ENCODE data around the gene ITPR1.

Gene ITPR1

GRCh38 chr3:4475804-4476203 is 17.3 kb upstream of the ITPR1 start:
- Histone ChIP-seq H3K27ac (no peak overlapping the region), H3K4me3 (no peak overlapping the region)

DNA sequence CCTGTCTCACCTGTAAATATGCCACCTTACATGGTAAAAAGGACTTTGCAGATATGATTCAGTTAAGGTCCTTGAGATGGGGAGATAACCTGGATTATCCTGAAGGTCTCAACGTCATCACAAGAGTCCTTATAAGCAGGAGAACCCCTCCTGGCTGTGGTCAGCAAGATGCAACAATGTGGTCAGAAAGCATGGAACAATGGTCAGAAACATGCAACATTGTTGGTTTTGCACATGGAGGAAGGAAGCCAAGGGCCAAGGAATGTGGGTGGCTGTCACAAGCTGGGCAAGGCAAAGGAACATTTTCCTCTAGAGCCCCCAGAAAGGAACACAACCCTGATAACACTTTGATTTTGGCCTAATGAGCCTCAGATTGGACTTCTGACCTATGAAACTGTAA is 16.7 kb upstream of the ITPR1 start:
- H3K4me3 ChIP-seq: no peak overlapping the region
- no peak overlapping the region for H3K27ac ChIP-seq

- Histone ChIP-seq H3K27ac (peak overlapping the region in 1 of 21 experiments; percentile 31), H3K4me3 (no peak overlapping the region)
Measured at GRCh38 chr3:4478261-4478660, 14.9 kb upstream of the ITPR1 start.

GRCh38 chr3:4491855-4492207 is 1.3 kb upstream of the ITPR1 start:
- peak overlapping the region in 5 of 7 experiments; percentile 70 to 85 (median 72) for H3K4me3 ChIP-seq
- peak overlapping the region in 1 of 21 experiments; percentile 69 for H3K27ac ChIP-seq

DNA sequence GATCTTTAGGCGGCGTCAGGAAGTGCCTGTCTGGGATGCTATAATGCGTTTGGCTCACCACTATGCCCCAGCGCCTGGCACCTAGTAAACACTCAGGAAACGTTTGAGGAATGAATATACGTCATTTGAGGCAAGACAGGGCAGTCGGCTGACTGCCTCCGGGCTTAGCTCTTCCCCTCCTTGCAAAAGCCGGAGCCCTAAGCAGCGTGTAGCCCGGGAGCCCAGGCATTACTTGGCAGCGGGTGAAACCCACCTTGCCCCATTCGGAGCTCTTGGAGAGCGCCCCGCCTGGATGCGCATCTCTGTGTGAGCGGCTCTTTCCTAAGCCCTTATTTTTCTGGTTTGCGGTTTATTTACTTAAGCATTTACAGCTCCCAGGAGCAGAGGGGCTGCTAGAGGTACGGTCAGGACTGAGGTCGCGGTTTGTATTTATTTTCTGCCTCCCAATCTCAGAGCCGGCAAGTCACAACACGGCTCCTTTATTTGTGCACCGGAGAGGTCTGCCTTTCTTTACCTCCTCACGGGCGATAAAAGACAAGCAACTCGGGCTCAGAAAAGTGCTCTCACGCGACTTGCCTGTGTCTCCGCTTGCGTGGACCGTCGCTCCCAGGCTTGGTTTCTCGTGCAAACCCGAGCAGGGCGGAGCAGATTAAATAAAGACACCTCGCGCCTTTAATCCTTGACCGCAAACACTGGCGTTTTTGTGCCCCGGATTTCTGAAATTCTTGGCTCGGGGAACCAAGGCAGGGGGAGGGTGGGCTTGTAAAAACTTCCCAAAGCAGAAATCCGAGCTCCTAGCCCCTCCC is 737 bp upstream of the ITPR1 start:
- Histone ChIP-seq H3K27ac (peak overlapping the region in 20 of 21 experiments; percentile 31 to 87 (median 80)), H3K4me3 (peak overlapping the region; percentile 65 to 85 (median 72))

DNA sequence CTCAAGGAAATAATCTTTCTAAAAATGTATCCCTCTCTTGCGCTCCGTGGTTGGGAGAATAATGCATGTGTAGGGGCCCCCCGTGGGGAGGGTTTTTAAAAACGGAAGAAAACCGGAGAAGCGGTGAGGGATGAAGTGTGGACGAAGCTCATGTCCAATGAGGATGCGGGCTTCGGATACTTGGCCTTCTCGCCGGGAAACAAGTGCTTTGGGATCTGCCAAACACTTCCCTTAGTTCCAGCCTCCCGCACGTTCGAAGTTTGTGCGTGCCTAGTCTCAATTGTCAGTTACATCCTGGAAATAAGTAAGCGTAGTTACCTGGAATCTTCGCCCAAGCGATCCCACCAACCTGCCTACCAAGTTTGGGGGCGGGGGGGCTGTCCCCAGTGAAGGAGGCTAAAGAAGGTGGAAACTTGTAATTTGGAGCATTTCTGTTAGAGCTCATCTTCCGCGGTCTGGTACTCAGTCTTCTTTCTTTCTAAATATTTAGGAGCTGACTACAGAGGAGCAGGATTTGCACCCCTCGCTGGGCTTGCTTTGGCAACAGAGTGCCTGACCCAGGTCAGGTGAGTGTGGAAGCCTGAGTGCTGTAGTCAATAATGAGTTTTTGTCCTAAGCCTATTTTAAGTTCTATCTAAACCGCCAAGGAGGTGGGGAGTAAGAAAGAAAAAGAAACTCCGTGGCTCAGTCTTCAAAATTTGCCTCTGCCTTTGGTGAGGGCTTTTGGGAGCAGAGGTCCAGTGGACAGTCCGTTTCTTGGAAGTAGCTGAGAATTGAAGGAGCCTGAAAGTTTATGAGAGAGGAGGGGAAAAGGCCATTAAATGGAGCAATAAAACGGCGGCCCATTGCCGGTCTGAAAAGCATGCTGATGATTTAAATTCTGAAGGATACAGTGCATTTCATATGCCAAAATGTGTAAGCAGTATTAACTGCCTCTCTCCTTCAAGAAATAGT is 1.1 kb downstream of the ITPR1 start:
- Histone ChIP-seq H3K4me3 (peak overlapping the region; percentile 65 to 85 (median 72)), H3K27ac (peak overlapping the region in 14 of 21 experiments; percentile 6 to 87 (median 40))

- H3K27ac ChIP-seq: peak overlapping the region in 11 of 21 experiments; percentile 22 to 87 (median 34)
Measured at GRCh38 chr3:4494895-4495264, 1.7 kb downstream of the ITPR1 start.

GRCh38 chr3:4495294-4496086 is 2.3 kb downstream of the ITPR1 start:
- Histone ChIP-seq H3K4me3 (peak overlapping the region in 1 of 7 experiments; percentile 72), H3K27ac (peak overlapping the region in 2 of 21 experiments; percentile 46 to 86)

More at GRCh38 chr3:4494895-4495264, 1.7 kb downstream of the ITPR1 start:
- H3K4me3 ChIP-seq: peak overlapping the region in 6 of 7 experiments; percentile 70 to 85 (median 74)

- no peak overlapping the region for H3K27ac ChIP-seq
- no peak overlapping the region for H3K4me3 ChIP-seq
Measured at GRCh38 chr3:4496087-4496452, 2.9 kb downstream of the ITPR1 start.

DNA sequence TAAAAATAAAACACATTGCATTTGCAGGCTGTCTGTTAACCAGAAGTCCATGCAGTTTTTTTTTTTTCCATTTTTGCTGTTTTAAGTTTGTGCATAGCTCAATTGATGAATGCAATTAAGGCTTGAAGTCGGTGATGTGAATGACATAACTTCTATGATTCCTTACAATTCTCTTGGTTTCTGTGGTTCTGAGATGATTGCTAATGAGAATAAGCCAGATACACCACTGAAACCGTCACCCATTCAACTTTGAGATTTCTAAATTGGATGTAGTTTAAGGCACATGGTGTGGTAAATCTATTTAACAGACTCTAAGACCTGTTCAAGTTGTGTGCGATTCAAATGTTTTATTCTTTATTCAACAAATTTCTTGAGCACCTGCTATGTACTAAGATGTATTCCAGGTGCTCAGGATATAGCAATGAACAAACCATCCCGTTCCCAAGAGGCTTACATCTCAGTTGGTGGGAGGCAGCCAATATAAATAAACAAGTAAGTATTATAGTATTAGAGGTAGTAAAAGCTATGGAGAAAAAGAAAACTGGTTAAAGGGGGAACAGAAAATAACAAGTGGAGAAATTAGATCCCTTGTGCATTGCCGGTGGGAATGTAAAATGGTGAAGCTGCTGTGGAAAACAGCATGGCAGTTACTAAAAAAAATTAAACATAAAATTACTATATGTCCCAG is 4.0 kb downstream of the ITPR1 start:
- Histone ChIP-seq H3K27ac (no peak overlapping the region), H3K4me3 (no peak overlapping the region)

GRCh38 chr3:4497843-4498324 is 4.7 kb downstream of the ITPR1 start:
- H3K4me3 ChIP-seq: no peak overlapping the region
- H3K27ac ChIP-seq: no peak overlapping the region

DNA sequence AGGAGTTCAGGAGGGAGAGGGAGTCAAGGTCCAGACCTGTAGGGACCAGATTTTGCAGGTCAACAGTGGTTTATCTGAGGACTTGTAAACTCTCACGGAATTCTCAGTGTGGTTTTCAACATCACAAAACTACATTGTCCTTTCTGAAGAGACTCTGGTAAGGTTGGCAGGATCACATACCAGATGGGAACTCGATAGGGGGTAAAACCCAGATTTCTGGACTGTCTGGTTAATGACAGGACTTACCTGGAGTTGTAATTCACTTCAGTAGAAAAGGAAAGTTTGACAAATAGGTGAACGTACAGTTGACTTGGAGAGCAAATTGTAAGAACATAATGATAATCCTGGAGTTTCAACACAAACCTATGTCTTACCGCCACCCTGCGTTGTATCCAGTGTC is 5.3 kb downstream of the ITPR1 start:
- Histone ChIP-seq H3K4me3 (no peak overlapping the region), H3K27ac (no peak overlapping the region)

DNA sequence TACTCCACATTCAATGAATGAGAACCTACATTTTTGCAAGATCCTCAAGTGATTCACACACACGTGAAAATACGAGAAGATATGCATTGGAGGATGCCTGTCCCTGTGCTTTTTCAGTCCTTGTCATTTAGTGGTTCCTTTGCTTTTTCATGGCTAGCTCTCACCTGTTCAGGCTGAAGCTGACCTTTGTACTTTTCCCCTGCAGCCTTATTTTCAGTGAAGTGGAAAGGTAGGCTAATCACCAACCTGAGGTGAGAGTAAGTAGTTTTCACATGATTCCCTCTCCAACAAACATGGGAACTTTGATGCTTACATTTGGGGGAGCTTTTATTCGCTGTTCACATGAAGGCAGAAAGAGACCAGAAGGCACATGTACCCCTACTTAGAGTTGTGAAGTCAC is 8.3 kb downstream of the ITPR1 start:
- Histone ChIP-seq H3K27ac (no peak overlapping the region), H3K4me3 (no peak overlapping the region)

DNA sequence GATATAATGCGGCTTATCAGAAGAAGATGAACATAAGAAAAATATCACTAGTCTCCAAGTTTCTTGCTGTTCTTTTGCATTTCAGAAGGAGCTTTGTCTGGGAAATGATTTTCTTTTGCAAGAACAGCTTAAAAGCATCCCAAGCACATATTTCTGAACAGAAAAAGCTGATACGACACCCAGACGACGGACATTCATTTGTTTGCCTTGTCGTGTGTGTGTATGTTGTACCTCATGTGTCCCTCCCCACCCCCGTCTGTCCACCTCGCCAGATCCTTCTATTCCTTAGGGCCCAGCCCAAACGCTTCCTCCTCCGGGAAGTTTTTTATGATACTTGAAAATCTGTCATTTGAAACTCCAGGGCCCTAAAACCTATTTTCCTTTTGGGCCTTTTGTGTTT is 8.8 kb downstream of the ITPR1 start:
- Histone ChIP-seq H3K27ac (no peak overlapping the region), H3K4me3 (no peak overlapping the region)

DNA sequence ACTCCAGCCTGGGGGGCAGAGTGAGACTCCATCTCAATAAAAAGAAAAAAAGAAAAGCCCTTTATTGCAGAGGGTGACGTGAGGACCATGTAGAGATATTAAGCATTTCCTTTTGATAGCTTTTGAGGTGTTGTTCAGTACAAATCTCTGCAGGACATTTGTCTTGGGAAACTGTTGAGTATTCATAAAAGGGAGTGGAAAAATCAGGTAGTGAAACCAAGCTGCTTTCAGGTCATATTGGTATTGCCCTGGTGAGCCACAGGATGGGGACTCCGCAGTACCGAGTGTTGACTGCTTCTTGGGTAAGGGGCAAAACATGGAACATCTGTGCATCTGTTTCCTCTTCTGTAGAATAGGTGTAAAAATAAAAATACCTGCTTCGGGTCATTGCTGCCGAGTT is 9.9 kb downstream of the ITPR1 start:
- Histone ChIP-seq H3K27ac (no peak overlapping the region), H3K4me3 (no peak overlapping the region)

DNA sequence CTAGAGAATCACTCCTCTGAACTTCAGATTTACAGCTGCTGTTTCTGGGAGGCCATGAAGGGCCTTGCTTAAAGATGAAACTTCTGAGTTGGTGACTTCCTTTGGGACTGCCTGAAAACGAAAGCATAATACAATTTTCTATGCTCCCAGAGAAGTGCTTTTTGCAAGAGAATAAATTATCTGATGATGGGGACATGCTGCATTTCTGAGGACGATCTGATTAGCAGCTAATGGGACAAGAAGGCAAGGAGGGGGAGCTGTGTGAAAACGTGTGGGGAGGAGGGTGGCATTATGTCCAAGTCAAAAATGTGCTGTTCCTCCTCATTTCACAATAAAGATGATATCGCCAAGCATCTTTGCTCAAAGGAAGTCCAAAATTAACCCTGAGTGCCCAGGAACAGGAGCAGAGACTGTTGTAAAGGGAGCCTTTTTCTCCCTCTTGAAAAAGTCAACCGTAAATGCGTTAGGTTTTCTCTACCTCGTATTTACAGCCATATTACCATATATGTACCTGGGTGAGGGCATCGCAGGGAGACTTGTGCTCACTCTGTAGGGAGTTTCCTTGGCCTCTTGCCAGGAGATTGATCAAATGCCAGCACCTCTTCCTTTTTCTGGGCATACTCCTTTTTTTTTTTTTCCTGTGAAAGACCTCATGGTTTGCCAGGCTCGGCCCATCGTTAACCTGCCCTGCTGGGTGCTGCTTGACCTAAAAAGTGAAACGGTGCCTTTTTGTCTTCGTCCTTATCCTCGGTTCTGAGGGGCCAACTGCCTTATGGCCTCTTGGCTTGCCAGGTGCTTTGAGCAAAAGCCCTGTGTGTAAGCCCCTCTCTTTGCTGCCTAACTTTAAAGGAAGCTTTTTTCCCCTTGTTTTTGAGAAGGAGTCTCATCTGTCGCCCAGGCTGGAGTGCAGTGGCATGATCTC is 11.5 kb downstream of the ITPR1 start:
- peak overlapping the region in 15 of 21 experiments; percentile 8 to 78 (median 63) for H3K27ac ChIP-seq
- H3K4me3 ChIP-seq: peak overlapping the region in 2 of 7 experiments; percentile 6 to 11

GRCh38 chr3:4505688-4506558 is 12.8 kb downstream of the ITPR1 start:
- H3K27ac ChIP-seq: peak overlapping the region in 1 of 21 experiments; percentile 78
- H3K4me3 ChIP-seq: no peak overlapping the region
